ENCODE data around the gene ELAVL2.
A peak's percentile ranks its signal among the peaks of the same experiment; 100 is the strongest.
"Not testable (repeated sequence)": the region's sequence is repeated elsewhere in the genome, so short reads cannot be mapped to it uniquely, and the experiment has no call there.

Gene ELAVL2

DNA sequence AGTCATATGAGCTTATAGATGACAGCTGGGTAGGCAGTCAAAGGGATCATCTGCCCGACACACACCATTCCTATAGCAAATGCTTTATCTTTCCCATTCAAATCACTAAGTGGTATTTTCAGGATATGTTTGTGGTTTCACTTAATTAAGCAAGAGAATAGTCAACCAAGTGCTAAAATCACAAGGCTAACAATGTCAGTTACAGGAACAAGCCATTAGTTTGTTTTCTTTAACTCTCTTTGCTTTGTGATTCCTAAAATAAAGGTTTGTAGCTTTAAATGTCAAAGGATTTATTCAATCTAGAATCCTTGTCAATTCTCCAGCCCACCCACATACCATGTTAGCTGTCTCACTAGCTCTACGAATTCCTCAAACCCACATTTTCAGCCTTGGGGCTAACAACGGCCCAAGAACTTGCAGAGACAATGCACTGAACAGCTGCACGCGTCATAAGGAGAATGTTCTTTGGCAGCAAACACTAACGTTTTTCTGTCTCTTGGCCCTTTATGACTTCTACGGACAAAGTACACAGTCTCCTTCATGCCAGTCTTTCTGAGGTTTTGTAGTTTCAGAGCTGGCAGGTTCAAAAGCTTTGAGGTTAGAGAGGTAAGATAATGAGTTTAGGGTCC is 56.6 kb downstream of the ELAVL2 start:
- peak; percentile 87 for DNase-seq

DNA sequence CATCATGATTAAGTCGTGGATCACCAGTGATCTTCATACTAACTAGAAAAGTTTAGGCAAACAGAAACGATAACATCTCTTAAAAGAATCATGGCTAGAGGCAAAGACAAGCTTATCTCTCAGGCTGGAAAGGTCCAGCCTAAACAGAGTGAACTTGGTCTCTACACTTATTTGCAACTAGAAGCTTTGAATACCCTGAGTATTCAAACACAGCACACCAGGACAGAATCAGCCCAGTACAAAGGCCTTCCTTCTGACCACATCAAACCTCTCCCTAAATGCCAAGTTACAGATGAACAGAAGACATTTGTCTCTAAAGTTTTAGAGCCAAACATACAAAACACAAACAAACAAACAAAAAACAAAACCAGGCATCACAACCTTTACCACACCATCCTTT is 57.2 kb downstream of the ELAVL2 start:
- DNase-seq = no peak

DNA sequence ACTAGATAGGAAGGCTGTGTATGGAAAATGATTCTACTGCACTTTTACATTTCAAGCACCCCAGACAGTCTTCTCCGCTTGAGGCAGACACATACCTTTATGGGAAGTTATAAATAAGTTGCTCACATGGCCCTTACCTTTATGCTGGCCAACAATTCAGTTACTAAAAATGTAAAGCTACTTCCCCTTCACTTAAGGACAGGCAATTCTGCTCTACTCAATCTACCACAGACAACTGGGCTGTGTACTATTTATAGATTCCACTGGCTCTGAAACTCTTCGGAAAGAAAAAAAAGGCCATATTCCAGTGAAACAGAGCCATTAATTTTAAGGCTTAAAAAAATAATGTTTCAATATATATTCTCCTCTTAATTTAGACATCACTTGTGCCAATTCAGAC is 59.4 kb downstream of the ELAVL2 start:
- DNase-seq = no peak

DNA sequence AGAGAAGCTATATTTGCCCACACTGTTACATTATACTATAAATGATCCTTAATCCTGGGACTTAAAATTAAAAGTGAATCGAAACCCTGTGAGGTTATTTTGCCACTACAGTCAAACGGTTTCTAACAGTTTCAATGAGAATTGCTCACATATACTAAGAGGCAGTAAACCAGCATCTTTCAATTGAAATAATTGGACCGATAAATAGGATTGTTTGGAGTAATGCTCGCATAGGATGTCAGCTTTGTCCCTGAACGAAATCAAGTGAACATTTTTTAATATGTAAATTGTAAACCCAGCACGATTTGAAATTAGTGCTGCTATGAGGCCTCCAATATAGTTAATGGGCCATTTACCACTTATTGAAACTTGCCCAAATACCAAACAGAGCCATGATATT is 60.5 kb downstream of the ELAVL2 start:
- no peak for DNase-seq

DNA sequence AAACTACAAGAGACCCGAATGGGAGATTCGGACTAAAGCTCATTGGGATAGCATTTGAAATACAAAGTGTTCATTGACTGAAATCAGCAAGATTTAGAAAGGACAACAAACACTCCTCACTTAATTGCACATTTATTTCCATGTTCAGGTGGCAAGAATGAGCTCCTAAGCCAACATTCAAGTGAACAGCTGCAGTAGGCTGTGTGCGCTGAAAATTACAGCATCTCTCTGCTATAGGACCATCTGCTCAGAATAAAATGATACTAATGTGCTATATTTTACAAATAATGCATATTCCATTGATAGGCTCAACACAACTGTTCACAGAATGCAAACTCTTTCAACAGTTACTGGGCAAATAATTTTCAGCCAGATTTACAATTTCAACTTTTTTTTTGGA is 61.8 kb downstream of the ELAVL2 start:
- DNase-seq = no peak

DNA sequence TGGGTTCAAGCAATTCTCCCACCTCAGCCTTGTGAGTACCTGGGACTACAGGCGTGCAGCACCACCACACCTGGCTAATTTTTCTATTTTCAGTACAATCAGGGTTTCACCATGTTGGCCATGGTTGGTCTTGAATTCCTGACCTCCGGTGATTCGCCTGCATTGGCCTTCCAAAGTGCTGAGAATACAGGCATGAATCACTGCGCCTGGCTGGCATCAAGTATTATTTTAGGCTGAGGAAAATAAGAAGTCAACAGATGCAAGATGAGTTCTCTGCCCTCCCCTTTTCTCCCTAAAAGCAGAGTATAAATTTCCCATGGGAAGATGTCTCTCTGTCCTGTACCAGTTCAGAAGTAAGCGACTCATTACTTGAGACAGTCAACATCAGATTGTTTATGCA is 71.5 kb downstream of the ELAVL2 start:
- DNase-seq = peak; percentile 24

DNA sequence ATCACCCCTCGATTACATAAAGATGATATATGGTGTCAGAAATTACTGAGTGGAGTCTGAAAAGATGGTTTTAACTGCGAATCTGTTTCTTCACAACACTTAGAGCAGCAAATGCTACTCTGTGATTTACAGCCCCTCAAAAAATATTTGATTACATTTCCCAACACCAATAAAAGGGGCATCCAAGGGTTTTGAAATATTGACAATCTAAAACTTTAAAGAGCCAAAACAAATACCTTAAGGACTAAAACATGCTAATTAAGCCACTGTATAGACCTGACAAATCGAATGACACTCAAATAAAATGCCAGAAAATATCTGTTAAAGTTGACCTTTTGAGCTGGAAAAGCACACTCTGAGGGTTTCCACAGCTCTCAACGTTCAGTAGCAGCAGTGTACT is 73.2 kb downstream of the ELAVL2 start:
- DNase-seq = no peak

DNA sequence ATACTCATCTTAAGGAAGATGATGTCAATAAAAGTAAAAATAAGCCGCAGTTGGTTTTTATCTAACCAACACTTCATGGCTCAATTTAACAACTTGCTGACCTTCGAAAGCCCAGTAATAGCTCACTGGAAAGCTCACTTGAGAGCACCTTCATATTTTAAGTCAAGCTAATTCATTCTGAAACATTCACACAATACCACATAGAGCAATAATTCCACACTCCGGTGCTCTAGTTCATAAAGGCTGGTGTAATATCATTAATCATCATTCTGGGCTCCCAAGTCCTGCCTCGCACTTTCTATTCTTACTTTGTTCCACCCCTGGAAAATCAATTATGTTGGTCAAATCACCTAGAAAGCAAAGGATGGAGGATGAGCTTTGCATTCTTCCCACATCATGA is 74.4 kb downstream of the ELAVL2 start:
- no peak for DNase-seq

DNA sequence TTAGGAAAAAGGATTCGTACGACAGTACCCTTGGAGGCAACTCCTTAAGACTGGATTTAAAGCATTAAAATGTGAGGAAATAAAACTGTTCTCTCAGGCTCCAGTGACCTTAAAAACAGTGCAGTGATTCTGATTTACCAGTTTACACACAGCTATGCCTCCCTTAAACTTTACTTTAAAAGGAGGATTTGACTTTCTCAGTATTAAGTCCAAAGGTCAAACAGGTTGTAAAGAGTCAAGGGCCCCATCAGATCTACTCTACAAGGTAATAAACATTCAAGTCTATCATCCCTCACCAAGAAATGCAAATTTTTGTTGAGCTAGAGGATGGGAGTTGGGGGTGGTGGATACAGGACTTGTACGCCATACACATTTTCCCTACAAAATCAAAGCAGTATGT is 75.2 kb downstream of the ELAVL2 start:
- no peak for DNase-seq

DNA sequence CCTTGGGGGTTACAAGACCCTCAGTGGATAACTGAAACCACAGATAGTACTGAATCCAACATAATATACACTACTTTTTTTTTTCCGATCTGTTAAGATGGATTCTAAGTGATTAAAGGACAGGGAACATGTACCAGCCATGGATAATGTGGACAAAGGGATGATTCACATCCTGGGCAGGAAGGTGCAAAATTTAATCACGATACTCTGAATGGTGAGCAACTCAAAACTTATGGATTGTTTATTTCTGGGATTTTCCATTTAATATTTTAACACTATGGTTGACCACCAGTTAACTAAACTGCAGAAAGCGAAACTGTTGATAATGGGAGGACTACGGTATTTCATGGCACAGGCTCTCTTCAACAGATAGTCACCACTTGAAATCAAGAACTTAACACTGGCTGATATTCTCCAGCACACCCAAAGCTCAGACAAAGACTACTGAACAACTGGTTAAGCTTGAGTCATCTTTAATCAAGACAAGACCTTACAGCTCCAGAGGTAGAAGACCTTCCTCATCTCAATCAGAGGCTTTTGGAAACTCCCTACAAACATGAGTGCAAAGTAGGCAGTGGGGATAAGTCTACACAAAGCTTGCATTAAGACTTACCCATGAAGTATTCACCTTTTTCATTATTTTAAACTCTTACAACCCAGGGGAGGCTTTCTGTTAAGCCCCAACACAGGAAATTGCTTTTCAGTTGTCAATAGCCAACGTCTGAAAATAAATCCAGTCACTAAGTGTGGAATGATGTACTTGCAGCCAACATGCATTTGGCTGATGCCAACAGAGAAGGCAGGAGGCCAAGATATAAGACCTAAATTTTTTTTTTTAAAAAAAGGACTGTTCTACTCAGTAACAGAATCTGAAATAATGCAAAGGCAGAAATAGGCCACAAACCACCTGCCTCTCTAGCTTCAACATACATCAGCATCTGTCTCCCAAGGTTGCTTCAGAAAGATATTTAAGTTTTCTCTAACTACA is 78.7 kb downstream of the ELAVL2 start:
- DNase-seq = no peak

DNA sequence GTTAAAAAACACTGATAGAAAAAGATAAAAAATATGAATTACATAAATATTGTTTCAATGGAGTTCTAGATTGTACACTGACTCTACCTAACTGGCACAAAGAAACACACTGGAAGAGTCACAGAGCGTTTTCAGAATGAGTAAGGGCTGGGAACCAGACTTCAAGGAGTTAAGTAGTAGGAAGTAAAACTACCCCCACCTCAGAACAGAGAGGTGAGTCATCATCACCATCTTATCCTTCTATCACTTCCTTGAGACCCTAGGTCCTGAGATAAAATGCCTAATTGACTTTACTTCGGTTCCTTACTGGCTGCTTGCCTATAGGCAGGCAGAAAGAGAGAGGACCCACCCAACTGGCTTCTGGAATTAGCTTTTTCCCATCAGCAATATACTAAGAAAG is 79.7 kb downstream of the ELAVL2 start:
- no peak for DNase-seq

DNA sequence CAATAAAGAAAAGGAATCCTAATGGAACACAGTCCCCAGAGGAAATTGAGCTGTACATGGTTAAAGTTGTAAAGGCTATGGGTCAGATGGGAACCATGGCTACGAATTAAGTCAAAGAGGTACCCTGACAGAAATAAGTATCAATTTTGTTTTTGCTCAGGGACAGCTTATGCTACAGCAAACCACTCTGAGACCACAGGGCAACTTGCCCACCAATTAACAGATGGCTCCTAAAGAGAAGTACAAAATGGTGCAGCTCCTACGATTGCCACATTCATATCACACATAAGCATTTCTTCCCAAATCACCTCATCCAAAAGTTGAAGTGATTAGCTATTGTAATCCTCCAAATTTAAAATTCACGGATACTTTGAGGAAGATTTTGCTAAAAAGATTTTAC is 83.0 kb downstream of the ELAVL2 start:
- DNase-seq = no peak

DNA sequence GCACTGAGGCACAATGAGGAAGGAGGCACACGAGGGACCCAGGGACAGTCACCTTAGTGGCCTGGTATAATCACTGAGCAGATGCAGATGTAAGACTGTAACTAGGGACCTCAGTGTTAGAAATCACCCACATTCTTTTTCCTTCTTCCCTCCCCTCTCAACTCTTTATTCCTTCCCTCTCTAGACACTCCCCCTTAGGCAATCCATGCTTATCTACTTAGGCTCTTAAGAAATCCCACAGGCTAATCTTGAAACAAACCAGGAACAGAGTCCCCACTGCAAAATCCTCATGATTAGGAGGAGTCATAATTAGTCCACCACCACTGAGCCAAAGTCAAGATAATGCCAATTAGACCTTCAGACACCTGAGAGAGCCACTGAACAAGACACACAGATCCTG is 84.7 kb downstream of the ELAVL2 start:
- DNase-seq = peak; percentile 24

DNA sequence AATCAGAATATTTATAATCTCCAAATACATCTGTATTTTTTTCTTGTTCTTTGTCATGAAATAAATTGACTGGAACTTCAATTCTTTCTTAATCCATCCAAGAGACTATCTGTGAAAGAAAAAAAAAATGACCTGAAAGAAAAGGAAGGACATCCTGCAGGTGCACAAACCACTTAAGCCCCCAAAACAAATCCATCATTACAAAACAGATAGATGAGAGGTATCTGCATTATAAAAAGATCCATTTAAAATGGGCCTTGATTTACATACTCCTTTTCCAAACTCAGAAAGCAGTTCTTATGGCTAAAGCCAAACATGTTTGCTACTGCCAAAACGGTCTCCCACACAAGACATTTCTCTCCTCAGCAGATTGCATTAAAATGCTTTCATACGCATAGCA is 85.5 kb downstream of the ELAVL2 start:
- no peak for DNase-seq

DNA sequence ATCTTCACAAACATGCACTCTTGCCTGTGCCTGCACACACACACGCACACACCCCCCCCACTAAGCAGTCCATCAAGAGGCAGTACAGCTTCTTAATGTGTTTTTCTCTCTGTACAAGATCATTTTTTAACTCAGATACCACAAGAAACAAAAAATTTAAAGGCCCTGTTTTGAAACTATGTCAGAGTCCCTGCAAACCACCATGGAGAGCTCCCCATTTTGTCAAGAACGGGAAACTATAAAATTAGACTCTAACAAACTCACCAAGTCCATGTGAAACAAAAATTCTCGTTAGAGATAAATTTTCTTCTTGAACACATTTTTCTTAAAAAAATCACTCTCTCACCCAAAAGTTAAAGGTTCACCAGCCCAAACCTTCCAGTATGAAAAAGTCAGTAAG is 86.3 kb downstream of the ELAVL2 start:
- DNase-seq = no peak

DNA sequence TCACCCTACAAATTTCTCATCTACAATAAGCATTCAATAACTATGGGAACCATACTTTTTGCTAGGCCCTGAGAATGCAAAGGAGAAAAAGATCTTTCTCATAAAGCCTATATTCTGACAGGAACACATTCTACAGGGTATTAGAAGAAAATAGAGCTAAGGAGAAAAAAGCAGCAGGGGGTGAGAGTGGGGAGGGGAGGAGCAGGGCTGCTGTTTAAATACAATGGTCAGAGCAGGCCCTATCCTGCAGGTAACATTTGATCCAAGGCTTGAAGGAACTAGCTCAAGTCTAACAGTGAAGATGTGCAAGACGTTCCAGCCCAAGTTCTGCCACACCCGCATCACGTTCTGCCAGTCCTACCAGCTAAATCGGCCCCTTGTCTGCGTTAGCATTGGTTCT is 89.7 kb downstream of the ELAVL2 start:
- DNase-seq = no peak

DNA sequence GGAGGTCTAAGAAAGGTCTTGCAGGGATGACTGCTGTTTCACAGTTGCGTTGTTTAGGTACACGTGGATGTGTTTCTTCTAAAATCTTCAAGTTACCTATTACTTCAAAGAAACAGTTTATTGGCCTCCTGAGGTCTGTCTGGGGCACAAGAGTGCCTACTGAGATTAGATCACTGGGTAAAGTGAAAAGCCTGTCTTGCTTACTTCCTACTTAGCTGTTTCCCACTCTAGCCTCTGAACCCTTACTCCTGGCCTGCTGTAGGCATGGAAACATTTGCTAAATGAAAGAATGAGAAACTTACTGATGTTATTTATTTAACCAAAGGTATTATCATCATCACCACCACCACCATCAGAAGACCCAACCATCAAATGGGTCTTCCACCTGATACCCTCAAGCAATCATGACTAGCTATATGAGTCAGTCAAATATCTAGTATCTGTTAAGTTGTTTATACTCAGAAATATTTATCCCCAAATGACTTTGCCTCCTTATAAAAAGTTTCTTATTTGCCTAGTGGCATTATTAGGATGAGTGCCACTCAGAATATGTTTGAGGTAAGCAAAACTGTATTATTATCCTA is 92.5 kb downstream of the ELAVL2 start:
- no peak for DNase-seq

DNA sequence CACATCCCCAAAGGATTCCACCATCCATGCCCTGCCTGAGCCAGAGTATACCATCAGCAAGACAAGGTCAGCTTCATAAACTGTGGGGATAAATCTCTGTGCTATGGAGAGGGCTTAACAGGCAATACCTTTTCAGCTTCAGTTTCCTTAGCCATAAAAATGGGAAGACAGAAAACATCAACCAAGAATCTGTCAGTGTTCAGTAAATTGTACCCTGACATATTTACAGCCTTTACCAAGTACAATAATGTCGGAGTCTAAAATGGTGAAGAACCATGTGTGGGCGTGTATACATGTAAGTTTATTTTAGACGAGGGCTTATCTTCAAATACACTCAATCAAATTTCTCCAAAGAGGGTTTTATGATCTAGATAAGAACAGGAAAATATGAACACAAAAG is 94.7 kb downstream of the ELAVL2 start:
- no peak for DNase-seq

DNA sequence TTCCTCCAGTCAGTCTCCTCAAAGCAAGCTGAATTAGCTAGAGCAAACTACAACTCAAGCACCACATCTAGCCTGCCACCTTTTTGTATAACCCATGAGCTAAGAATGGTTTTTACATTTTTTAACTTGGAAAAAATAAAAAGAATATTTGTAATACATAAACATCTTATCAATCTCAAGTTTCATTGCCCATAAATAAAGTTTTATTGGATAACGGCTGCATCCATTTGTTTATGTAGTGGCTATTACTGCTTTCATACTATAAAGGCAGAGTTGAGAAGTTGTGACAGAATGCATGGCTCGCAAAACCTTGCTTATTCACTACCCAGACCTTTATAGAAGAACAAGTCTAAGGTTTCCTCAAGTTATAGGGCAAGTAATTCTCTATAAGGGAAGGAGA is 95.7 kb downstream of the ELAVL2 start:
- no peak for DNase-seq

DNA sequence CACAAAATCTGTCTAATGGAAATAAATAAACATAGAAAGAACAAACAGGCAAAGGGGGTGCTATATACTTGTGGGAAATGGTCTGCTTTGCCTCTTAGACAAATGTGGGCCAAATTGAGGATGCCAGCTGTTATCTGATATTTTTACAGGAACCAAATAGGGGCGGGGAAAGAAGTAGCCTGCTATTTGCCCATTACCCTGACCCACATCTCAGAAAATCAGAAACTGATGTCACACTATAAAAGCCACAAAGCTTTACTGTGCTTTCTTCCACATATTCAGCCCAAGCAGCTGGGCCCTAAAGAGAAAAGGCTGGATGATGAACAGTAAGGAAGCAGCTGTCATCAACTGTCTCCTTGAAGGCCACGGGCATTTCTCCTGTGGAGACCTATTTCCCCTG is 97.3 kb downstream of the ELAVL2 start:
- DNase-seq = no peak

DNA sequence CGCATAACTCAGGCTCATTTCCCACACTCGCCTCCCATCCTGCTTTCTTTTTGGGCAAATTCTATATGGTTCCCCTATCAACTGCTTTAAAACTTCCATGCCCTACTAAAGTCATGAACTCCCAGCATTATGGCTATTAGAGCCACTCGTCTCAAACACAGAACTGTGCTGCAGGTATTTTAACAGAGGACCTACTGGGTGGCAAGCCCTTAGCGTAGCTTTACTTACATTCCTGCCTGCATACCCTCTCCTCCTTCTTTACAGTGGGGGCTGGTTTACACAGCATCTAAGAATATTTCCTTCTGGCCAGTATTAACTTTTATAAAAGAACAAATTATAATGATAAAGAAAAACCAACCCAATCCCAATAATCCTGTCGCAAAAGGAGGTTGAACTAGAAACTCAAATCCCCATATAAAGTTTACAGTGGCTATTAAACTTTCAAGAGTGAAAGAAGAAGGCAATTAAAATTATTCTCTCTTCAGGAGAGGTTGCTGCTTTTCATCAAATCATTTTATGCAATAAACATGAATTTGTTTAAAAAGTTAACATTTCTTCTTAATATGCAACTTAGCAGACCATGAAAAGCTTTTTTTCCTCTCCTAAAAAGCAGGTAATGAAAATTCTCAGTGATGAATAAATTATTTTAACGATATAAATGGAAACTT is 100.6 kb downstream of the ELAVL2 start:
- DNase-seq = no peak

DNA sequence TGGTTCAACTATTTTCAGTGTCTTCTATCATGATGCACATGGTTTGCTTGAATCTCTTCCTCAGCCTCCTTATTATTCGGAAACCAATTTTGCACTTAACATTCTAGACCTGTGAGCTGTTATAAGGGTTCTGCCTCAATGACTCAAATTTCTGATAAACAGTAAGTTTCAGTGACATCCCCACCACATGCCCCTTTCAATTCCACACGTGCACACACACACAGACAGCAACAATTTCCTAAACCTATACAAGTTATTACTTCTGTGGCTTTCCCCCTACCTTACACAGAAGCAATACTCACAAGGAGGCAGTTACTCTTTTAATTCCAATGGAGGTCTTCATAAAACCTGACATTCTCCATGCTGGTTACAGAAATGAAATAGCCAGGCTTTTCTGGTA is 102.4 kb downstream of the ELAVL2 start:
- no peak for DNase-seq

DNA sequence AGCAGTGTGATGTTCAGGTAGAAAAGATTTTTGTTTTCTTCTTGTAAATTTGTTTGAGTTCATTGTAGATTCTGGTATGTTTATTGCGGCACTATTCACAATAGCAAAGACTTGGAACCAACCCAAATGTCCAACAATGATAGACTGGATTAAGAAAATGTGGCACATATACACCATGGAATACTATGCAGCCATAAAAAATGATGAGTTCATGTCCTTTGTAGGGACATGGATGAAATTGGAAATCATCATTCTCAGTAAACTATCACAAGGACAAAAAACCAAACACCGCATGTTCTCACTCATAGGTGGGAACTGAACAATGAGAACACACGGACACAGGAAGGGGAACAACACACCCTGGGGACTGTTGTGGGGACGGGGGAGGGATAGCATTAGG is 103.0 kb downstream of the ELAVL2 start:
- DNase-seq = not testable (repeated sequence)

DNA sequence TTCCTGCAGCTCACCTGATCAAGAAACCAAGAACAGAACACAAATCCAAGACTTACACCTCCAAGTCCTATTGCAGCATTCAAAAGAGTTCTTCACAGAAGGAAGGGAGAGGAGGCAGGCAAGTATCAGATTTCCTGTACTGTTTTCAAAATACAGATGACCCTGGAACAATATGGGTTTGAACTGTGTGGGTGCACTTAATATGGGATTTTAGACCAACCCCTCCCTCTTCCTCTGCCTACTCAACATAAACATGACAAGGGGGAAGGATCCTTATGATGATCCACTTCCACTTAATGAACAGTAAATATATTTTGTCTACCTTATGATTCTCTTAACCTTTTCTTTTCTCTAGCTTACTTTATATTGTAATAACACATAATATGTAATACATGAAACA is 104.6 kb downstream of the ELAVL2 start:
- no peak for DNase-seq

All from NCI-H226 (cell line).